GM12878 (cell line): ENCODE measurements around the gene PPP2R3B. TPM values are rescaled to one million over a fixed set of nuclear protein-coding genes. Genes with fewer than 3 reads are reported as not detected.
"Not testable (repeated sequence)": the region's sequence is repeated elsewhere in the genome, so short reads cannot be mapped to it uniquely, and the experiment has no call there.

Experiments used
- ATAC-seq: fragments of 200-7000 bp; cut with Tn5 transposase; 3 replicates; pipeline ENCODE4 v1.9.1; 2020; ENCODE audit warnings: mild to moderate bottlenecking, moderate library complexity
- BruUV-seq: library from RNA; stranded (reverse); fragments of 400-500 nt; replicated peaks from 2 replicates; lab custom pipeline; 2021; lab: Mats Ljungman, UMichigan
- CTCF ChIA-PET: fragments of 300-600 bp; sonication (Branson Sonifier 250); formaldehyde crosslinking; extraction: SDS; loops from one replicate; lab custom pipeline; 2021; ENCODE audit warnings: inconsistent platforms; lab: Yijun Ruan, JAX
- POLR2A ChIA-PET: fragments of 350-600 bp; formaldehyde crosslinking; extraction: SDS; loops from one replicate; lab custom pipeline; 2021; ENCODE audit warnings: inconsistent platforms; lab: Charles Lee
- RAD21 ChIA-PET: fragments of 300-600 bp; sonication (Branson Sonifier 250); formaldehyde crosslinking; loops from one replicate; lab custom pipeline; 2023; ENCODE audit warnings: antibody characterized with exemption; ENCODE audit not compliant: unreplicated experiment; lab: Charles Lee
- SMC1A ChIA-PET: fragments of 300-600 bp; sonication (Branson Sonifier 250); formaldehyde crosslinking; loops from one replicate; lab custom pipeline; 2023; ENCODE audit not compliant: unreplicated experiment, uncharacterized antibody; lab: Charles Lee
- DNase-seq: peaks from one replicate; pipeline ENCODE4 v3.0.0-alpha.2; 2011; ENCODE audit warnings: low read depth, low spot score
- FAIRE-seq: peaks from 3 replicates; lab custom pipeline; 2011; peaks lifted over from hg19 to GRCh38; lab: Jason Lieb, UNC
- H2AFZ ChIP-seq: 2 replicates; pipeline ENCODE4 v1.6.0; 2011; ENCODE audit warnings: low read depth, low read length, control low read depth; ENCODE audit not compliant: control insufficient read depth
- H3K27ac ChIP-seq: 2 replicates; pipeline ENCODE4 v1.5.1; 2011; ENCODE audit warnings: control low read depth; ENCODE audit not compliant: control insufficient read depth, insufficient read depth
- H3K27me3 ChIP-seq, 2 experiments: replicated peaks in 1 of 2; 2 replicates each; pipeline versions ENCODE4 v1.6.0 to v1.6.1; 2011; ENCODE audit warnings: low read length in 1 of 2; ENCODE audit not compliant: control insufficient read depth in 2 of 2, insufficient read depth in 2 of 2
- H3K36me3 ChIP-seq, 2 experiments: 2 replicates each; pipeline ENCODE4 v1.5.1; 2011; ENCODE audit warnings: low read length in 1 of 2; ENCODE audit not compliant: control insufficient read depth in 2 of 2, insufficient read depth in 2 of 2
- H3K4me1 ChIP-seq: 2 replicates; pipeline ENCODE4 v1.6.1; 2011; ENCODE audit warnings: mild to moderate bottlenecking, low read length, moderate library complexity, mixed read lengths; ENCODE audit not compliant: control insufficient read depth, insufficient read depth
- H3K4me2 ChIP-seq: 2 replicates; pipeline ENCODE4 v1.6.0; 2011; ENCODE audit warnings: control low read depth; ENCODE audit not compliant: control insufficient read depth, insufficient read depth
- H3K4me3 ChIP-seq: fragments of 200-600 bp; sonication (generic); 2 replicates; pipeline ENCODE4 v1.5.1; 2016
- H3K79me2 ChIP-seq: 2 replicates; pipeline ENCODE4 v1.6.0; 2011; ENCODE audit warnings: low read length; ENCODE audit not compliant: control insufficient read depth, insufficient read depth
- H3K9ac ChIP-seq: 2 replicates; pipeline ENCODE4 v1.8.0; 2011; ENCODE audit warnings: low read length, control low read depth, mixed read lengths; ENCODE audit not compliant: control insufficient read depth, insufficient read depth
- H3K9me3 ChIP-seq: replicated peaks from 3 replicates; pipeline ENCODE4 v1.5.1; 2011; ENCODE audit warnings: mild to moderate bottlenecking, low read length; ENCODE audit not compliant: control insufficient read depth, insufficient read depth
- H4K20me1 ChIP-seq: 2 replicates; pipeline ENCODE4 v1.6.0; 2011; ENCODE audit not compliant: control insufficient read depth, insufficient read depth
- CBX3 ChIP-seq: fragments of 200-600 bp; sonication (generic); IDR thresholded peaks from 2 replicates; pipeline ENCODE4 v1.6.1; 2016; ENCODE audit warnings: low read depth, borderline replicate concordance
- CHD4 ChIP-seq: fragments of 200-600 bp; sonication (generic); IDR thresholded peaks from 2 replicates; pipeline ENCODE4 v1.6.1; 2016; ENCODE audit warnings: mild to moderate bottlenecking
- KDM1A ChIP-seq: fragments of 200-600 bp; sonication (generic); IDR thresholded peaks from 2 replicates; pipeline ENCODE4 v1.6.1; 2016; ENCODE audit warnings: borderline replicate concordance
- SMARCA5 ChIP-seq: fragments of 450-650 bp; IDR thresholded peaks from 2 replicates; pipeline ENCODE4 v1.6.1; 2017; ENCODE audit warnings: mild to moderate bottlenecking
- ZNF217 ChIP-seq: fragments of 450-650 bp; IDR thresholded peaks from 2 replicates; pipeline ENCODE4 v1.6.1; 2017; ENCODE audit warnings: antibody characterized with exemption, mild to moderate bottlenecking
- WGBS: methylation state at CpG from one replicate; pipeline ENCODE4 v1.1.6; 2016; ENCODE audit warnings: low lambda C conversion rate; ENCODE audit not compliant: insufficient replicate concordance, insufficient coverage; ENCODE audit errors: missing lambda C conversion rate; 5-methylcytosine and 5-hydroxymethylcytosine counted together
- in situ Hi-C: fragments of 300-500 bp; cut with MboI; formaldehyde crosslinking; loops from 9 replicates; pipeline ENCODE4 v1.14.3; 2018; ENCODE audit warnings: mixed read lengths
- intact Hi-C: fragments of 100-400 bp; cut with micrococcal nuclease; formaldehyde crosslinking; loops from one replicate; pipeline ENCODE4 v1.14.2; 2022; ENCODE audit not compliant: unreplicated experiment
- polyA plus RNA-seq, 11 experiments: library from polyadenylated mRNA; depleted of rRNA in 4 of 11; unstranded in 6 of 11; stranded (reverse) in 5 of 11; fragments of >200 nt; fragmentation: Nextera tagmentation in 4 of 11; fragmentation: Illumina TruSeq in 1 of 11; extraction: Ambion mirVana in 4 of 11; extraction: Trizol in 1 of 11; gene quantifications; 1 replicate in 1 of 11; 2 replicates in 10 of 11; pipeline versions ENCODE4 v1.2.1 to v1.2.3, GENCODE V29; 2011 to 2016; ENCODE audit warnings: inconsistent platforms in 2 of 11, missing spikeins in 2 of 11, low read depth in 1 of 11
- total RNA-seq, 4 experiments: library from RNA; depleted of rRNA in 3 of 4; stranded (reverse); fragments of >200 nt in 3 of 4; fragmentation: Illumina TruSeq in 1 of 4; extraction: Trizol in 1 of 4; gene quantifications; 2 replicates each; pipeline versions ENCODE4 v1.2.1 to v1.2.3, GENCODE V29; 2013 to 2021

PPP2R3B gene
- total and polyA plus RNA-seq, 10 of the 15 experiments (the other 5 are each of a cell fraction or from before 2014, with no cell fraction given): 0.11 to 34.3 (median 9.7) TPM; not detected in 1

- H3K9ac ChIP-seq, H4K20me1 ChIP-seq, H3K4me1 ChIP-seq, H3K4me3 ChIP-seq, BruUV-seq, H3K27me3 ChIP-seq, H2AFZ ChIP-seq, RAD21 ChIA-PET, CTCF ChIA-PET, POLR2A ChIA-PET, FAIRE-seq, H3K4me2 ChIP-seq, ATAC-seq, SMC1A ChIA-PET, H3K9me3 ChIP-seq, H3K27ac ChIP-seq, H3K79me2 ChIP-seq, DNase-seq, intact Hi-C loops, in situ Hi-C loops: not testable (repeated sequence)
- H3K36me3 ChIP-seq: peaks cover 12 to 18% of the 10 kb centered on the region in 2 experiments
- TF ChIP-seq KDM1A: peak; percentile 66; the same call in 1 of the 2 replicates
- peak; percentile 8; the same call in 1 of the 2 replicates for TF ChIP-seq SMARCA5
- peak; percentile 55; the same call in 1 of the 2 replicates for TF ChIP-seq CBX3
- 80% methylated on average over 3 of the region's 3 CpGs for WGBS
Observed at GRCh38 chrX:306614-307251, 80.0 kb downstream of the PPP2R3B start.

- H3K79me2 ChIP-seq, SMC1A ChIA-PET, CTCF ChIA-PET, H3K4me2 ChIP-seq, H3K27ac ChIP-seq, POLR2A ChIA-PET, H3K4me1 ChIP-seq, BruUV-seq, DNase-seq, H2AFZ ChIP-seq, H3K27me3 ChIP-seq, intact Hi-C loops, in situ Hi-C loops, H3K9ac ChIP-seq, H4K20me1 ChIP-seq, H3K4me3 ChIP-seq, ATAC-seq, RAD21 ChIA-PET, H3K9me3 ChIP-seq: not testable (repeated sequence)
- TF ChIP-seq SMARCA5 (peak; percentile 61; the same call in 1 of the 2 replicates), KDM1A (peak; percentile 17; the same call in 1 of the 2 replicates), ZNF217 (peak; percentile 87), CHD4 (peak; percentile 95)
- peaks cover 6 to 18% of the 10 kb centered on the region in 2 experiments for H3K36me3 ChIP-seq
- 93% methylated on average over 12 of the region's 12 CpGs for WGBS
- peak; percentile 90 for FAIRE-seq
Observed at GRCh38 chrX:305781-306613, 80.7 kb downstream of the PPP2R3B start.
